K562 (cell line): ENCODE measurements around the gene TTYH2. TPM values are rescaled to one million over a fixed set of nuclear protein-coding genes. Genes with fewer than 3 reads are reported as not detected.

Source experiments
- ATAC-seq: fragments of 200-7000 bp; cut with Tn5 transposase; 3 replicates; pipeline ENCODE4 v1.9.1; 2020; ENCODE audit warnings: moderate library complexity
- BruUV-seq: library from RNA; stranded (reverse); fragments of 400-500 nt; replicated peaks from 2 replicates; lab custom pipeline; 2021; lab: Mats Ljungman, UMichigan
- CTCF ChIA-PET: fragments of 300-600 bp; formaldehyde crosslinking; extraction: SDS; loops from one replicate; lab custom pipeline; 2021; ENCODE audit warnings: low intra/inter-chr PET ratio; lab: Yijun Ruan, JAX
- POLR2A ChIA-PET: fragments of 300-600, 350-650 bp; sonication (Branson Sonifier 250); formaldehyde crosslinking; extraction: SDS; loops from one replicate; lab custom pipeline; 2021; ENCODE audit warnings: antibody characterized with exemption, inconsistent platforms; lab: Yijun Ruan, JAX
- DNase-seq, 4 experiments: peaks; one replicate each; pipeline versions ENCODE4 v3.0.0 to v3.0.0-alpha.2; 2011 to 2018; ENCODE audit warnings: low spot score in 3 of 4, mixed read lengths in 3 of 4; ENCODE audit errors: extremely low read depth in 1 of 4
- FAIRE-seq: peaks from 2 replicates; lab custom pipeline; 2011; peaks lifted over from hg19 to GRCh38; lab: Jason Lieb, UNC
- H2AFZ ChIP-seq: 2 replicates; pipeline ENCODE4 v1.6.0; 2011; ENCODE audit warnings: low read depth, low read length, control low read depth, inconsistent platforms
- H3K27ac ChIP-seq: fragments of 200-600 bp; 3 replicates; pipeline ENCODE4 v1.8.0; 2011; ENCODE audit warnings: low read depth, mild to moderate bottlenecking, control low read depth, inconsistent platforms, low read length, moderate library complexity, mixed read lengths; ENCODE audit errors: extremely low read depth
- H3K27me3 ChIP-seq, 2 experiments: fragments of 300-600 bp in 1 of 2; 2 replicates in 1 of 2; 3 replicates in 1 of 2; pipeline versions ENCODE4 v1.6.0 to v1.8.0; 2011; ENCODE audit warnings: inconsistent platforms in 2 of 2, low read length in 2 of 2, mild to moderate bottlenecking in 1 of 2, mixed read lengths in 1 of 2, moderate library complexity in 1 of 2; ENCODE audit not compliant: control insufficient read depth in 2 of 2, insufficient read depth in 2 of 2
- H3K36me3 ChIP-seq: fragments of 300-600 bp; 3 replicates; pipeline ENCODE4 v1.8.0; 2011; ENCODE audit warnings: mild to moderate bottlenecking, low read length, inconsistent platforms; ENCODE audit not compliant: control insufficient read depth, insufficient read depth
- H3K4me1 ChIP-seq, 2 experiments: fragments of 200-600 bp in 1 of 2; replicated peaks in 1 of 2; 2 replicates in 1 of 2; 3 replicates in 1 of 2; pipeline versions ENCODE4 v1.5.1 to v1.8.0; 2011; ENCODE audit warnings: inconsistent platforms in 2 of 2, low read length in 2 of 2, mild to moderate bottlenecking in 1 of 2, mixed read lengths in 1 of 2, moderate library complexity in 1 of 2; ENCODE audit not compliant: control insufficient read depth in 2 of 2, insufficient read depth in 2 of 2
- H3K4me2 ChIP-seq: 2 replicates; pipeline ENCODE4 v1.6.1; 2011; ENCODE audit warnings: low read length, control low read depth, inconsistent platforms, mixed read lengths; ENCODE audit not compliant: insufficient read depth
- H3K4me3 ChIP-seq: fragments of 200-600 bp; sonication (generic), shearing (Covaris generic); 2 replicates; pipeline ENCODE4 v1.5.1; 2016; ENCODE audit warnings: control low read depth, inconsistent platforms
- H3K79me2 ChIP-seq: fragments of 200-600 bp; 3 replicates; pipeline ENCODE4 v1.8.0; 2011; ENCODE audit warnings: low read length, inconsistent platforms; ENCODE audit not compliant: control insufficient read depth, insufficient read depth
- H3K9ac ChIP-seq, 2 experiments: 2 replicates each; pipeline versions ENCODE4 v1.6.0 to v1.6.1; 2011; ENCODE audit warnings: low read depth in 2 of 2, low read length in 2 of 2, control low read depth in 1 of 2, inconsistent platforms in 1 of 2, mild to moderate bottlenecking in 1 of 2, mixed read lengths in 1 of 2; ENCODE audit not compliant: insufficient read depth in 1 of 2
- H3K9me1 ChIP-seq: one replicate; pipeline ENCODE4 v1.6.0; 2011; ENCODE audit warnings: inconsistent platforms, mild to moderate bottlenecking, low read length, moderate library complexity; ENCODE audit not compliant: control insufficient read depth, insufficient read depth
- H3K9me3 ChIP-seq: replicated peaks from 2 replicates; pipeline ENCODE4 v1.5.1; 2011; ENCODE audit warnings: low read depth, low read length, inconsistent platforms; ENCODE audit not compliant: control insufficient read depth, insufficient read depth
- H4K20me1 ChIP-seq: replicated peaks from 2 replicates; pipeline ENCODE4 v1.6.1; 2011; ENCODE audit warnings: low read length, inconsistent platforms, mixed read lengths; ENCODE audit not compliant: control insufficient read depth, insufficient read depth
- ASH1L ChIP-seq: fragments of 450-650 bp; IDR thresholded peaks from 2 replicates; pipeline ENCODE4 v1.6.1; 2018; ENCODE audit warnings: borderline replicate concordance, mild to moderate bottlenecking, low read depth; ENCODE audit not compliant: partially characterized antibody
- FIP1L1 ChIP-seq: fragments of 200-400 bp; formaldehyde crosslinking; IDR thresholded peaks from 2 replicates; pipeline ENCODE4 v1.6.1; 2018; ENCODE audit warnings: mild to moderate bottlenecking, low read depth, low read length; ENCODE audit not compliant: poor library complexity, severe bottlenecking
- KDM1A ChIP-seq, 2 experiments: fragments of 450-650 bp; IDR thresholded peaks; 2 replicates each; pipeline ENCODE4 v1.6.1; 2016; ENCODE audit warnings: mild to moderate bottlenecking in 2 of 2
- PPARD ChIP-seq: fragments of 250-450 bp; sonication (Bioruptor Pico); IDR thresholded peaks from 2 replicates; pipeline ENCODE4 v1.8.0; 2022; ENCODE audit warnings: inconsistent platforms, mild to moderate bottlenecking, moderate library complexity
- RBM17 ChIP-seq: fragments of 200-400 bp; formaldehyde crosslinking; IDR thresholded peaks from 2 replicates; pipeline ENCODE4 v1.6.1; 2017; ENCODE audit warnings: low read depth, mild to moderate bottlenecking, low read length, borderline replicate concordance
- RBM22 ChIP-seq: fragments of 200-400 bp; formaldehyde crosslinking; IDR thresholded peaks from 2 replicates; pipeline ENCODE4 v1.6.1; 2018; ENCODE audit warnings: low read length, low read depth; ENCODE audit not compliant: poor library complexity, severe bottlenecking
- RNF2 ChIP-seq: sonication (generic); IDR thresholded peaks from 2 replicates; pipeline ENCODE4 v1.6.1; 2016
- SMAD3 ChIP-seq: fragments of 450-650 bp; formaldehyde crosslinking; conservative IDR thresholded peaks from 2 replicates; pipeline ENCODE4 v1.4.0; 2020; ENCODE audit warnings: mild to moderate bottlenecking
- SP1 ChIP-seq: sonication (generic); formaldehyde crosslinking; IDR thresholded peaks from 2 replicates; pipeline ENCODE4 v1.8.1; 2022; ENCODE audit warnings: mild to moderate bottlenecking, missing genetic modification reagents
- YY1 ChIP-seq, 3 experiments: IDR thresholded peaks; 2 replicates each; pipeline ENCODE4 v1.6.1; 2011; ENCODE audit warnings: low read length in 2 of 3, mild to moderate bottlenecking in 2 of 3, moderate library complexity in 2 of 3, borderline replicate concordance in 1 of 3, control low read depth in 1 of 3, low read depth in 1 of 3; ENCODE audit not compliant: insufficient read depth in 3 of 3, insufficient replicate concordance in 2 of 3, control insufficient read depth in 1 of 3, insufficient read length in 1 of 3; ENCODE audit errors: extremely low read depth in 1 of 3
- ZNF253 ChIP-seq: fragments of 250-450 bp; sonication (Bioruptor Pico); conservative IDR thresholded peaks from 2 replicates; pipeline ENCODE4 v1.6.1; 2021; ENCODE audit warnings: mild to moderate bottlenecking
- ZNF584 ChIP-seq: fragments of 200-800 bp; sonication (Bioruptor generic); IDR thresholded peaks from 2 replicates; pipeline ENCODE4 v1.6.1; 2016; ENCODE audit warnings: low read depth, mild to moderate bottlenecking, missing genetic modification characterization, missing compliant biosample characterization
- WGBS: fragments of 100-300 bp; shearing (Covaris generic); methylation state at CpG from one replicate; pipeline ENCODE4 v1.1.6; 2016; ENCODE audit warnings: low coverage, mixed read lengths; ENCODE audit not compliant: insufficient coverage; ENCODE audit errors: missing lambda C conversion rate; 5-methylcytosine and 5-hydroxymethylcytosine counted together
- in situ Hi-C: fragments of 300-500 bp; cut with MboI; formaldehyde crosslinking; loops from 4 replicates; pipeline ENCODE4 v1.15.0; 2018; ENCODE audit warnings: inconsistent platforms, mixed read lengths
- intact Hi-C: fragments of 100-400 bp; cut with micrococcal nuclease; formaldehyde crosslinking; loops from 2 replicates; pipeline ENCODE4 v1.14.2; 2022
- polyA plus RNA-seq, 8 experiments: library from polyadenylated mRNA; depleted of rRNA in 4 of 8; stranded (reverse) in 5 of 8; unstranded in 3 of 8; fragments of >200 nt; fragmentation: Nextera tagmentation in 2 of 8; fragmentation: Illumina TruSeq in 1 of 8; extraction: Ambion mirVana in 2 of 8; extraction: Trizol in 1 of 8; gene quantifications; 2 replicates each; pipeline versions ENCODE4 v1.2.1 to v1.2.3, GENCODE V29; 2011 to 2014; ENCODE audit warnings: inconsistent platforms in 1 of 8, missing spikeins in 1 of 8
- total RNA-seq, 7 experiments: library from RNA; depleted of rRNA in 6 of 7; stranded (reverse); fragments of >200 nt in 6 of 7; fragmentation: Illumina TruSeq in 2 of 7; extraction: Trizol in 2 of 7; gene quantifications; 2 replicates each; pipeline versions ENCODE4 v1.2.1 to v1.2.3, GENCODE V29; 2011 to 2021; ENCODE audit warnings: low replicate concordance in 1 of 7
- TF ChIP-seq, protein P1 (sequence below): fragments of 150-350 bp; conservative IDR thresholded peaks from 2 replicates; pipeline ENCODE4 v1.6.1; 2014; ENCODE audit warnings: low read length
- TF ChIP-seq, protein P2 (sequence below): sonication (generic); formaldehyde crosslinking; IDR thresholded peaks from 2 replicates; pipeline ENCODE4 v1.8.0; 2023; ENCODE audit warnings: mild to moderate bottlenecking, missing genetic modification reagents

TTYH2 gene
- total and polyA plus RNA-seq, 9 of the 15 experiments (the other 6 are each of a cell fraction or from before 2014, with no cell fraction given) = 0.03 to 2.0 (median 0.91) TPM

DNA sequence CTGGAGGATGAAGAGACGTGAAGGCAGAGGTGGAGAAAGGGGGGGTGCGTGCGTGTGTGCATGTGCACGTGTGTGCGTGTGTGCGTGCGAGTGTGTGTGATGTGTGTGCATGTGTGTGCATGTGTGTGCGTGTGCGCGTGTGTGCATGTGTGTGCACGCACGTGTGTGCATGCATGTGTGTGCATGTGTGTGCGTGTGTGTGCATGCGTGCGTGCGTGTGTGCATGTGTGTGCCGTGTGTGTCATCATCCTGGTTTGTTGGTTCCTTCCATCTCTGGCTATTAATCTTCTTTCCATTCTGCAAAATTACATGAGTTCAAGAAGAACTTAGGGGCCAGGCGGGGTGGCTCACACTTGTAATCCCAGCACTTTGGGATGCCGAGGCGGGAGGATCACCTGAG lies 26.9 kb upstream of the TTYH2 start:
- H4K20me1 ChIP-seq = peaks cover 15% of the 10 kb centered on the region
- H3K27ac ChIP-seq = no peak overlapping the region
- ATAC-seq (no peak), DNase-seq (no peak), FAIRE-seq (no peak)
- no TSS peak for BruUV-seq
- H3K4me3 ChIP-seq = no peak overlapping the region
- H3K4me2 ChIP-seq = no peak overlapping the region
- H3K9me1 ChIP-seq = no peaks in the 10 kb centered on the region
- TF ChIP-seq, protein P1, sequence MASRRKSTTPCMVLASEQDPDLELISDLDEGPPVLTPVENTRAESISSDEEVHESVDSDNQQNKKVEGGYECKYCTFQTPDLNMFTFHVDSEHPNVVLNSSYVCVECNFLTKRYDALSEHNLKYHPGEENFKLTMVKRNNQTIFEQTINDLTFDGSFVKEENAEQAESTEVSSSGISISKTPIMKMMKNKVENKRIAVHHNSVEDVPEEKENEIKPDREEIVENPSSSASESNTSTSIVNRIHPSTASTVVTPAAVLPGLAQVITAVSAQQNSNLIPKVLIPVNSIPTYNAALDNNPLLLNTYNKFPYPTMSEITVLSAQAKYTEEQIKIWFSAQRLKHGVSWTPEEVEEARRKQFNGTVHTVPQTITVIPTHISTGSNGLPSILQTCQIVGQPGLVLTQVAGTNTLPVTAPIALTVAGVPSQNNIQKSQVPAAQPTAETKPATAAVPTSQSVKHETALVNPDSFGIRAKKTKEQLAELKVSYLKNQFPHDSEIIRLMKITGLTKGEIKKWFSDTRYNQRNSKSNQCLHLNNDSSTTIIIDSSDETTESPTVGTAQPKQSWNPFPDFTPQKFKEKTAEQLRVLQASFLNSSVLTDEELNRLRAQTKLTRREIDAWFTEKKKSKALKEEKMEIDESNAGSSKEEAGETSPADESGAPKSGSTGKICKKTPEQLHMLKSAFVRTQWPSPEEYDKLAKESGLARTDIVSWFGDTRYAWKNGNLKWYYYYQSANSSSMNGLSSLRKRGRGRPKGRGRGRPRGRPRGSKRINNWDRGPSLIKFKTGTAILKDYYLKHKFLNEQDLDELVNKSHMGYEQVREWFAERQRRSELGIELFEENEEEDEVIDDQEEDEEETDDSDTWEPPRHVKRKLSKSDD = no peak
- TF ChIP-seq KDM1A (IDR thresholded peaks at IDR 0.05) (peak in 1 of 2 experiments; percentile 26; a peak in 1 of 4 replicates), RNF2 (no peak), FIP1L1 (no peak), ZNF253 (CRISPR knock-in tag) (no peak), RBM22 (no peak), RBM17 (no peak), ZNF584 (CRISPR knock-in tag) (no peak), SP1 (CRISPR knock-in tag) (no peak), PPARD (CRISPR knock-in tag) (no peak), SMAD3 (no peak), ASH1L (no peak), YY1 (IDR thresholded peaks at IDR 0.05; ENCODE audit: borderline replicate concordance in 1 of 3, control insufficient read depth in 1 of 3, extremely low read depth in 1 of 3, insufficient read depth in 3 of 3, insufficient read length in 1 of 3, insufficient replicate concordance in 2 of 3, low read depth in 1 of 3, low read length in 2 of 3) (no peak)
- TF ChIP-seq, protein P2, sequence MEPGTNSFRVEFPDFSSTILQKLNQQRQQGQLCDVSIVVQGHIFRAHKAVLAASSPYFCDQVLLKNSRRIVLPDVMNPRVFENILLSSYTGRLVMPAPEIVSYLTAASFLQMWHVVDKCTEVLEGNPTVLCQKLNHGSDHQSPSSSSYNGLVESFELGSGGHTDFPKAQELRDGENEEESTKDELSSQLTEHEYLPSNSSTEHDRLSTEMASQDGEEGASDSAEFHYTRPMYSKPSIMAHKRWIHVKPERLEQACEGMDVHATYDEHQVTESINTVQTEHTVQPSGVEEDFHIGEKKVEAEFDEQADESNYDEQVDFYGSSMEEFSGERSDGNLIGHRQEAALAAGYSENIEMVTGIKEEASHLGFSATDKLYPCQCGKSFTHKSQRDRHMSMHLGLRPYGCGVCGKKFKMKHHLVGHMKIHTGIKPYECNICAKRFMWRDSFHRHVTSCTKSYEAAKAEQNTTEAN (CRISPR knock-in tag) = peak; percentile 82; the same call in 1 of the 2 replicates
- intact Hi-C loops (no loop called here), in situ Hi-C loops (no loop called here)
- no peak overlapping the region for H2AFZ ChIP-seq
- peaks cover 4 to 50% of the 10 kb centered on the region in 2 experiments; a peak in 4 of 5 replicates for H3K27me3 ChIP-seq
- no peak overlapping the region for H3K9ac ChIP-seq
- WGBS = 0% methylated on average over 18 of the region's 20 CpGs
- no peaks in the 10 kb centered on the region for H3K9me3 ChIP-seq
- H3K4me1 ChIP-seq = no peaks in the 10 kb centered on the region
- no peaks in the 10 kb centered on the region for H3K36me3 ChIP-seq
- ChIA-PET POLR2A (no interaction called here), CTCF (no interaction called here)
- H3K79me2 ChIP-seq = no peaks in the 10 kb centered on the region
